GM13977 (cell line): Measurements from ENCODE around the gene HTR3E.

Experiments used
- DNase-seq: peaks from one replicate; pipeline ENCODE4 v3.0.0; 2012; ENCODE audit warnings: low spot score
- CTCF ChIP-seq: IDR thresholded peaks from 2 replicates; pipeline ENCODE4 v1.5.1; 2012; ENCODE audit warnings: mild to moderate bottlenecking, control low read depth; ENCODE audit not compliant: insufficient read depth; ENCODE audit errors: extremely low read depth, missing control alignments
- in situ Hi-C: fragments of 300-500 bp; cut with MboI; formaldehyde crosslinking; loops from one replicate; pipeline ENCODE4 v1.12.0; 2022; ENCODE audit warnings: low sequenced_read_pairs, low pct_unique_long_range_greater_than_20kb, mixed read lengths, inconsistent platforms; ENCODE audit not compliant: unreplicated experiment

The HTR3E gene

GRCh38 chr3:184129012-184129411, 32.1 kb downstream of the HTR3E start:
- DNase-seq, result no peak
- in situ Hi-C loops, result no loop called here
- peak; percentile 45 for TF ChIP-seq CTCF

- no peak for DNase-seq
- TF ChIP-seq CTCF, result no peak
- in situ Hi-C loops, result no loop called here
Measured at GRCh38 chr3:184132945-184133344, 36.1 kb downstream of the HTR3E start.

GRCh38 chr3:184133840-184134745, 37.2 kb downstream of the HTR3E start:
- peak; percentile 55 for DNase-seq
- in situ Hi-C loops, result no loop called here
- no peak for TF ChIP-seq CTCF

GRCh38 chr3:184134746-184135148, 37.9 kb downstream of the HTR3E start:
- TF ChIP-seq CTCF, result no peak
- no peak for DNase-seq
- in situ Hi-C loops, result no loop called here

- TF ChIP-seq CTCF, result peak; percentile 33
- in situ Hi-C loops, result no loop called here
- DNase-seq, result peak; percentile 87
Measured at GRCh38 chr3:184135149-184135910, 38.5 kb downstream of the HTR3E start, which contains the start of gene EIF2B5. Gene EIF2B5 (plus strand): TSS chr3:184135358. CDS start chr3:184135386, 28 bp downstream.

- TF ChIP-seq CTCF, result no peak
- DNase-seq, result no peak
- in situ Hi-C loops, result no loop called here
Measured at GRCh38 chr3:184135911-184136260, 39.0 kb downstream of the HTR3E start.
